ENCODE data around the gene TTC13.

TTC13 gene

DNA sequence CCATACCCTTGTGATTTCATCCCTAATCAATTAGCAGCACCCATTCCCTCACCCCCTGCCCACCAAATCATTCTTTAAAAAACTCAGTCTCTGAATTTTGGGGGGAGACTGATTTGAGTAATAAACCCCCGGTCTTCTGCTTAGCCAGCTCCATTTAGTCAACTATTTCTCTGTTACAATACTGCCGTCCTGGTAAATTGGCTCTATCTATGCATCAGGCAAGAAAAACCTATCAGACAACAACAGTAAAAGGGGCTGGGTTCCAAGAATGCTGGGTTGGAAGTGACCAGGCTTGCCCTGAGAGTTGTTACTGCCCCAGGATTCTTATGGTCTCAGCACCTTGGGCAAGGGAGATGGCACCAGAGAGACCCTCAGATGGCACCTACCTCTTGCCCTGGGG is 94.0 kb downstream of the TTC13 start:
- ChIA-PET POLR2A (no interaction called here), CTCF (no interaction called here)
- H3K4me3 ChIP-seq (ENCODE audit: low read depth, low read length) = no peak overlapping the region
- TF ChIP-seq, protein P1, sequence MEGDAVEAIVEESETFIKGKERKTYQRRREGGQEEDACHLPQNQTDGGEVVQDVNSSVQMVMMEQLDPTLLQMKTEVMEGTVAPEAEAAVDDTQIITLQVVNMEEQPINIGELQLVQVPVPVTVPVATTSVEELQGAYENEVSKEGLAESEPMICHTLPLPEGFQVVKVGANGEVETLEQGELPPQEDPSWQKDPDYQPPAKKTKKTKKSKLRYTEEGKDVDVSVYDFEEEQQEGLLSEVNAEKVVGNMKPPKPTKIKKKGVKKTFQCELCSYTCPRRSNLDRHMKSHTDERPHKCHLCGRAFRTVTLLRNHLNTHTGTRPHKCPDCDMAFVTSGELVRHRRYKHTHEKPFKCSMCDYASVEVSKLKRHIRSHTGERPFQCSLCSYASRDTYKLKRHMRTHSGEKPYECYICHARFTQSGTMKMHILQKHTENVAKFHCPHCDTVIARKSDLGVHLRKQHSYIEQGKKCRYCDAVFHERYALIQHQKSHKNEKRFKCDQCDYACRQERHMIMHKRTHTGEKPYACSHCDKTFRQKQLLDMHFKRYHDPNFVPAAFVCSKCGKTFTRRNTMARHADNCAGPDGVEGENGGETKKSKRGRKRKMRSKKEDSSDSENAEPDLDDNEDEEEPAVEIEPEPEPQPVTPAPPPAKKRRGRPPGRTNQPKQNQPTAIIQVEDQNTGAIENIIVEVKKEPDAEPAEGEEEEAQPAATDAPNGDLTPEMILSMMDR (IDR thresholded peaks at IDR 0.05; ENCODE audit: insufficient read depth, low read length, missing control alignments) = no peak
- no peak for DNase-seq (ENCODE audit: low read depth, low spot score)

DNA sequence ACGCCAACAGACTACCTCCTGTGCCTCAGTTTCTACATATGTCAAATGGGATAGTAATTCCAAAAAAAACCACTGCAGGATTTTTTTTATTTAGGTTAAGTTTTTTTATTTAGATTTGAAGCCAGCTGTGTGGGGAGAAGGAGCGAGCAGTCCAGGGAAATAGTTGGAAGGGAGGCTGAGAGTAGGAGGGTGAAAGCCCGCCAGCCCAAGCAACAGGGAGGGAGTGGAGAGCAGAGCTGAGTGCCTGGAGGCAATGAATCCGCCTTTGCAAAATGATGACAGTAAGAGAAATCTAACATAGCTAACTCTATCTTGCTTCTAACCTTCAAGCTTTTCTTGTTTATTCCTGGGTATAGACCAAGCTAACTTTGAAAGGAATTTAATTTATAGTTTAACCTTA is 94.7 kb downstream of the TTC13 start:
- TF ChIP-seq, protein P1 (IDR thresholded peaks at IDR 0.05; ENCODE audit: insufficient read depth, low read length, missing control alignments) = no peak
- H3K4me3 ChIP-seq (ENCODE audit: low read depth, low read length) = no peak overlapping the region
- ChIA-PET CTCF (no interaction called here), POLR2A (no interaction called here)
- no peak for DNase-seq (ENCODE audit: low read depth, low spot score)

DNA sequence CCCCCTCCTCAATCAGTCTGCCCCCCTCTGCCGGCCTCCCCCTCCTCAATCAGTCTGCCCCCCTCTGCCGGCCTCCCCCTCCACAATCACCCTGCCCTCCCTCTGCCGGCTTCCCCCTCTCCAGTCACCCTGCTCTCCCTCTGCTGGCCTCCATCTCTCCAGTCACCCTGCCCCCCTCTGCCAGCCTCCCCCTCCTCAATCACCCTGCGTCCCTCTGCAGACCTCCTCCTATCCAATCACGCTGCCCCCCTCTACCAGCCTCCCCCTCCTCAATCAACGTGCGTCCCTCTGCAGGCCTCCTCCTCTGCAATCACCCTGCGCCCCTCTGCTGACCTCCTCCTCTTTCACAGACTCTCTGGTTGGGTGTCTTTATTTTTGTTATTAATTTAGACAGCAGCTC is 98.9 kb downstream of the TTC13 start:
- TF ChIP-seq, protein P1 (IDR thresholded peaks at IDR 0.05; ENCODE audit: insufficient read depth, low read length, missing control alignments) = no peak
- ChIA-PET CTCF (interaction anchor here (1.2 kb wide), 1 partner anchor 82 kb away, joined by 3 read pairs; no protein-coding TSS in a partner anchor), POLR2A (interaction anchor here (1.8 kb wide), 1 partner anchor 21 kb away, joined by 4 read pairs; no protein-coding TSS in a partner anchor)
- no peak overlapping the region for H3K4me3 ChIP-seq (ENCODE audit: low read depth, low read length)
- no peak for DNase-seq (ENCODE audit: low read depth, low spot score)

DNA sequence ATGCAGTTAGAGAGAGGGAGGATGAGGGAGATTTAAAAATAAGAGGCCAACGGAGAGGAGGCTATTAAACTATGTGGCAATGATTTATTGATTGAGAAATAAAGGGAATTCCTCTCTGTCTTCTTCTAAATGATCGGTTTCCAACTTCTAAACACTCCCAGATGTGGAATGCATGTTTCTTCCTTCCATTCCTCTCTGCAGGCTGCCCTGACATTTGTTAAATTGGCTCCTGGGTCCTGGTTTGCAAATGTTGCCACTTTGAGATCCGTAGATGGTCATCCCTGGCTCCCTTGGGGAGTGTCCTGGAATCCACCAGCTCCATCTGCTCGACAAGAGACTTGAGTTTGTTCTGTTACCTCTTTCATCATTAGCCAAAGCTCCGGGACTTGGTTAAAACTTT is 100.1 kb downstream of the TTC13 start:
- CTCF ChIA-PET = interaction anchor here (2.2 kb wide), 1 partner anchor 23 kb away, joined by 9 read pairs; no protein-coding TSS in a partner anchor
- H3K4me3 ChIP-seq (ENCODE audit: low read depth, low read length) = no peak overlapping the region

DNA sequence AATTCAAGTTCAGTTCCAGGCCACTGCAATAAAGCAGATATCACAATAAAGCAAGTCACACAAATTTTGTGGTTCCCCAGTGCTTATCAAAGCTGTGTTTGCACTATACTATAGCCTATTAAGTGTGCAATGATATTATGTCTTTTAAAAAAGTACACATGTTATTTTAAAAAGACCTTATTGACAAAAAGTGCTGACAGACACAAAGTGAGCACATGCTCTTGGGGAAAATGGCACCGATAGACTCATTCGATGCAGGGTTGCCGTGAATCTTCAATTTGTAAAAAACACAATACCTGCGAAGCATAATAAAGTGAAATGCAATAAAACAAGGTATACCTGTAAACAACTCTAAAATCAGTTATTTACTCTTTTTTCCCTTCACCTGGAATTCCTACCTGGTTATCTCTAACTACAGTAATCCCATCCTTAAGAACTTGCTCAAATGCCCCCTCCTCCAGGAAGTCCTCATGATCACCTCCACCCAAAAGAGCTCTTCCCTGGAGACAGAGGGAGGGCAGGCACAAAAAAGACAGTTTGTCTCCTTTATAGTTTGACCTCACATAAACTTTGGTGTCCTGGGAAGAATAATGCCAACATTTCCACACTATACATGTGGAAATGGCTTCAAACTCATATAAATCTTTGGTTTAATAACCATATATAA is 100.6 kb downstream of the TTC13 start:
- POLR2A ChIA-PET = interaction anchor here (0.9 to 1.8 kb wide), 4 partner anchors 9 to 23 kb away, joined by 3 to 4 read pairs (median 4); no protein-coding TSS in a partner anchor

More for the DNA sequence above, 100.1 kb downstream of the TTC13 start:
- DNase-seq (ENCODE audit: low read depth, low spot score) = peak; percentile 98
- POLR2A ChIA-PET = interaction anchor here (0.9 to 1.8 kb wide), 2 partner anchors 20 to 22 kb away, joined by 3 to 4 read pairs; no protein-coding TSS in a partner anchor
- TF ChIP-seq, protein P1 (IDR thresholded peaks at IDR 0.05; ENCODE audit: insufficient read depth, low read length, missing control alignments) = no peak

More for the DNA sequence above, 100.6 kb downstream of the TTC13 start:
- CTCF ChIA-PET = interaction anchor here (2.2 kb wide), 1 partner anchor 23 kb away, joined by 9 read pairs; no protein-coding TSS in a partner anchor
- no peak overlapping the region for H3K4me3 ChIP-seq (ENCODE audit: low read depth, low read length)
- TF ChIP-seq, protein P1 (IDR thresholded peaks at IDR 0.05; ENCODE audit: insufficient read depth, low read length, missing control alignments) = no peak
- no peak for DNase-seq (ENCODE audit: low read depth, low spot score)

All from AG04449 (cell line).